Measurements from ENCODE around the gene HEPACAM2.

DNA sequence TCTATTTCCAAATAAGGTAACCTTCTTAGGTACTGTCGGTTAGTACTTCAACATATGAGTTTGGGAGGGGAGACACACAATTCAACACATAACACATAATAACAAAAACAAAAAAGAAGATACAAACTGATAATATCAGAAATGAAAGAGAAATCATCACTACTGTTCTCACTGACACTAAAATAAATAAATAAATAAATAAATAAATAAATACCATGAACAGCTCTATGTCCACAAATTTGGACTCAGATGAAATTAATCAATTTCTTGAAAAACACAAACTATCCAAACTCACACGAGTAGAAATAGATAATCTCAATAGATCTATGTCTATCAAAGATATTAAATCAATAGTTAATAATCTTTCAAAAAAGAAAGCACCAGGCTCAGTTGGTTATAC lies 53.6 kb downstream of the HEPACAM2 start:
- TF ChIP-seq, protein P1, sequence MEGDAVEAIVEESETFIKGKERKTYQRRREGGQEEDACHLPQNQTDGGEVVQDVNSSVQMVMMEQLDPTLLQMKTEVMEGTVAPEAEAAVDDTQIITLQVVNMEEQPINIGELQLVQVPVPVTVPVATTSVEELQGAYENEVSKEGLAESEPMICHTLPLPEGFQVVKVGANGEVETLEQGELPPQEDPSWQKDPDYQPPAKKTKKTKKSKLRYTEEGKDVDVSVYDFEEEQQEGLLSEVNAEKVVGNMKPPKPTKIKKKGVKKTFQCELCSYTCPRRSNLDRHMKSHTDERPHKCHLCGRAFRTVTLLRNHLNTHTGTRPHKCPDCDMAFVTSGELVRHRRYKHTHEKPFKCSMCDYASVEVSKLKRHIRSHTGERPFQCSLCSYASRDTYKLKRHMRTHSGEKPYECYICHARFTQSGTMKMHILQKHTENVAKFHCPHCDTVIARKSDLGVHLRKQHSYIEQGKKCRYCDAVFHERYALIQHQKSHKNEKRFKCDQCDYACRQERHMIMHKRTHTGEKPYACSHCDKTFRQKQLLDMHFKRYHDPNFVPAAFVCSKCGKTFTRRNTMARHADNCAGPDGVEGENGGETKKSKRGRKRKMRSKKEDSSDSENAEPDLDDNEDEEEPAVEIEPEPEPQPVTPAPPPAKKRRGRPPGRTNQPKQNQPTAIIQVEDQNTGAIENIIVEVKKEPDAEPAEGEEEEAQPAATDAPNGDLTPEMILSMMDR (IDR thresholded peaks at IDR 0.05; ENCODE audit: poor library complexity): no peak
- no peak for TF ChIP-seq EZH2 (IDR thresholded peaks at IDR 0.05; ENCODE audit: borderline replicate concordance)

Data from hepatocyte (in vitro differentiated cells).